GM18907 (cell line): Measurements from ENCODE around the gene R3HDM2.

Source experiments
- ATAC-seq: cut with Tn5 transposase; IDR thresholded peaks from one replicate; pipeline ENCODE4 v1.9.1; 2021; ENCODE audit warnings: mild to moderate bottlenecking, moderate library complexity; ENCODE audit not compliant: unreplicated experiment

The R3HDM2 gene

GRCh38 chr12:57243521-57244311 lies 187.1 kb downstream of the R3HDM2 start:
- ATAC-seq = no peak

GRCh38 chr12:57242691-57243454 lies 188.0 kb downstream of the R3HDM2 start:
- peak; percentile 42 for ATAC-seq

- ATAC-seq = no peak
Measured at GRCh38 chr12:57242329-57242690, 188.5 kb downstream of the R3HDM2 start.

GRCh38 chr12:57241402-57242310 lies 189.2 kb downstream of the R3HDM2 start:
- ATAC-seq = no peak

- no peak for ATAC-seq
Measured at GRCh38 chr12:57240926-57241401, 189.9 kb downstream of the R3HDM2 start.

- no peak for ATAC-seq
Measured at GRCh38 chr12:57240066-57240921, 190.5 kb downstream of the R3HDM2 start.

- ATAC-seq = no peak
Measured at GRCh38 chr12:57239587-57240065, 191.2 kb downstream of the R3HDM2 start.

GRCh38 chr12:57238854-57239554 lies 191.8 kb downstream of the R3HDM2 start:
- peak; percentile 62 for ATAC-seq

GRCh38 chr12:57237932-57238853 lies 192.7 kb downstream of the R3HDM2 start:
- ATAC-seq = no peak

- no peak for ATAC-seq
Measured at GRCh38 chr12:57237596-57237931, 193.3 kb downstream of the R3HDM2 start.

GRCh38 chr12:57236925-57237595 lies 193.8 kb downstream of the R3HDM2 start:
- no peak for ATAC-seq

- ATAC-seq = no peak
Measured at GRCh38 chr12:57236201-57236924, 194.5 kb downstream of the R3HDM2 start.

GRCh38 chr12:57235728-57236131 lies 195.1 kb downstream of the R3HDM2 start:
- no peak for ATAC-seq

- no peak for ATAC-seq
Measured at GRCh38 chr12:57235017-57235727, 195.7 kb downstream of the R3HDM2 start.

- no peak for ATAC-seq
Measured at GRCh38 chr12:57234571-57235016, 196.2 kb downstream of the R3HDM2 start.

- no peak for ATAC-seq
Measured at GRCh38 chr12:57234233-57234570, 196.6 kb downstream of the R3HDM2 start.
